Adipocyte (in vitro differentiated cells): Measurements from ENCODE around the gene SMAD4.
A peak's percentile ranks its signal among the peaks of the same experiment; 100 is the strongest.

Experiments used
- DNase-seq: peaks from one replicate; pipeline ENCODE4 v3.0.0-alpha.2; 2015; ENCODE audit warnings: low read depth
- H3K27me3 ChIP-seq: replicated peaks from 2 replicates; pipeline ENCODE4 v1.7.0; 2013; ENCODE audit warnings: mild to moderate bottlenecking, low read length, moderate library complexity; ENCODE audit not compliant: control insufficient read depth, insufficient read depth
- H3K36me3 ChIP-seq: 2 replicates; pipeline ENCODE4 v1.7.0; 2013; ENCODE audit warnings: low read length, mild to moderate bottlenecking, moderate library complexity; ENCODE audit not compliant: control insufficient read depth, insufficient read depth, severe bottlenecking
- H3K4me1 ChIP-seq: 2 replicates; pipeline ENCODE4 v1.7.0; 2013; ENCODE audit warnings: mild to moderate bottlenecking, low read length, moderate library complexity; ENCODE audit not compliant: control insufficient read depth, insufficient read depth
- H3K4me3 ChIP-seq: 2 replicates; pipeline ENCODE4 v1.7.0; 2013; ENCODE audit warnings: mild to moderate bottlenecking, low read length, moderate library complexity
- H3K9ac ChIP-seq: 2 replicates; pipeline ENCODE4 v1.7.0; 2013; ENCODE audit warnings: mild to moderate bottlenecking, low read length, moderate library complexity
- H3K9me3 ChIP-seq: 2 replicates; pipeline ENCODE4 v1.7.0; 2013; ENCODE audit warnings: mild to moderate bottlenecking, low read length, moderate library complexity; ENCODE audit not compliant: control insufficient read depth

The SMAD4 gene

GRCh38 chr18:51070545-51070944 lies 40.5 kb downstream of the SMAD4 start:
- Histone ChIP-seq H3K36me3 (peaks cover 48% of the 10 kb centered on the region), H3K9ac (no peak overlapping the region), H3K9me3 (no peaks in the 10 kb centered on the region), H3K4me1 (peaks cover 29% of the 10 kb centered on the region), H3K4me3 (no peak overlapping the region), H3K27me3 (no peaks in the 10 kb centered on the region)
- DNase-seq: peak; percentile 83

- DNase-seq: no peak
- Histone ChIP-seq H3K9ac (no peak overlapping the region), H3K36me3 (peaks cover 46% of the 10 kb centered on the region)
Observed at GRCh38 chr18:51072586-51073313, 42.7 kb downstream of the SMAD4 start.

GRCh38 chr18:51074605-51075004 lies 44.6 kb downstream of the SMAD4 start:
- H3K9me3 ChIP-seq: no peaks in the 10 kb centered on the region
- H3K4me1 ChIP-seq: peaks cover 17% of the 10 kb centered on the region
- H3K27me3 ChIP-seq: no peaks in the 10 kb centered on the region
- no peak overlapping the region for H3K4me3 ChIP-seq
- peaks cover 49% of the 10 kb centered on the region for H3K36me3 ChIP-seq
- DNase-seq: no peak
- no peak overlapping the region for H3K9ac ChIP-seq

More at GRCh38 chr18:51072586-51073313, 42.7 kb downstream of the SMAD4 start:
- Histone ChIP-seq H3K9me3 (no peaks in the 10 kb centered on the region), H3K4me1 (peaks cover 27% of the 10 kb centered on the region), H3K4me3 (no peak overlapping the region), H3K27me3 (no peaks in the 10 kb centered on the region)

- peaks cover 4% of the 10 kb centered on the region for H3K4me1 ChIP-seq
- no peaks in the 10 kb centered on the region for H3K27me3 ChIP-seq
- DNase-seq: no peak
- no peaks in the 10 kb centered on the region for H3K9me3 ChIP-seq
- H3K4me3 ChIP-seq: no peak overlapping the region
- no peak overlapping the region for H3K9ac ChIP-seq
- H3K36me3 ChIP-seq: peaks cover 54% of the 10 kb centered on the region
Observed at GRCh38 chr18:51076503-51076902, 46.5 kb downstream of the SMAD4 start.

- DNase-seq: peak; percentile 23
- no peaks in the 10 kb centered on the region for H3K27me3 ChIP-seq
- no peak overlapping the region for H3K4me3 ChIP-seq
- H3K36me3 ChIP-seq: peaks cover 51% of the 10 kb centered on the region
- peaks cover 4% of the 10 kb centered on the region for H3K4me1 ChIP-seq
- no peaks in the 10 kb centered on the region for H3K9me3 ChIP-seq
- H3K9ac ChIP-seq: no peak overlapping the region
Observed at GRCh38 chr18:51077217-51077616, 47.2 kb downstream of the SMAD4 start.

GRCh38 chr18:51078026-51078425 lies 48.0 kb downstream of the SMAD4 start:
- Histone ChIP-seq H3K36me3 (peaks cover 51% of the 10 kb centered on the region), H3K9ac (no peak overlapping the region), H3K9me3 (no peaks in the 10 kb centered on the region), H3K4me1 (peaks cover 12% of the 10 kb centered on the region), H3K27me3 (no peaks in the 10 kb centered on the region), H3K4me3 (no peak overlapping the region)
- DNase-seq: no peak

GRCh38 chr18:51082571-51083267 lies 52.7 kb downstream of the SMAD4 start:
- H3K4me1 ChIP-seq: peaks cover 15% of the 10 kb centered on the region
- no peak for DNase-seq
- H3K36me3 ChIP-seq: peaks cover 66% of the 10 kb centered on the region

GRCh38 chr18:51083398-51083797 lies 53.4 kb downstream of the SMAD4 start:
- peaks cover 15% of the 10 kb centered on the region for H3K4me1 ChIP-seq
- H3K9ac ChIP-seq: no peak overlapping the region
- H3K36me3 ChIP-seq: peaks cover 60% of the 10 kb centered on the region

More at GRCh38 chr18:51082571-51083267, 52.7 kb downstream of the SMAD4 start:
- no peak overlapping the region for H3K9ac ChIP-seq
- H3K27me3 ChIP-seq: no peaks in the 10 kb centered on the region
- H3K4me3 ChIP-seq: no peak overlapping the region
- no peaks in the 10 kb centered on the region for H3K9me3 ChIP-seq

GRCh38 chr18:51088410-51088809 lies 58.4 kb downstream of the SMAD4 start:
- peaks cover 25% of the 10 kb centered on the region for H3K36me3 ChIP-seq
- peaks cover 6% of the 10 kb centered on the region for H3K9me3 ChIP-seq
- peaks cover 7% of the 10 kb centered on the region for H3K4me1 ChIP-seq
- no peak for DNase-seq
- no peak overlapping the region for H3K9ac ChIP-seq
- no peaks in the 10 kb centered on the region for H3K27me3 ChIP-seq
- no peak overlapping the region for H3K4me3 ChIP-seq

More at GRCh38 chr18:51083398-51083797, 53.4 kb downstream of the SMAD4 start:
- Histone ChIP-seq H3K4me3 (no peak overlapping the region), H3K27me3 (no peaks in the 10 kb centered on the region), H3K9me3 (peaks cover 3% of the 10 kb centered on the region)
- DNase-seq: no peak

- Histone ChIP-seq H3K36me3 (peaks cover 22% of the 10 kb centered on the region), H3K9ac (no peak overlapping the region), H3K27me3 (no peaks in the 10 kb centered on the region), H3K4me1 (peaks cover 2% of the 10 kb centered on the region), H3K4me3 (no peak overlapping the region), H3K9me3 (peaks cover 6% of the 10 kb centered on the region)
- no peak for DNase-seq
Observed at GRCh38 chr18:51089691-51090090, 59.7 kb downstream of the SMAD4 start.

- DNase-seq: no peak
Observed at GRCh38 chr18:51091270-51091669, 61.3 kb downstream of the SMAD4 start.

More at GRCh38 chr18:51091270-51091669, 61.3 kb downstream of the SMAD4 start:
- H3K4me1 ChIP-seq: peaks cover 2% of the 10 kb centered on the region
- peaks cover 9% of the 10 kb centered on the region for H3K36me3 ChIP-seq
- H3K9me3 ChIP-seq: peaks cover 6% of the 10 kb centered on the region
- no peak overlapping the region for H3K9ac ChIP-seq
- H3K4me3 ChIP-seq: no peak overlapping the region
- no peaks in the 10 kb centered on the region for H3K27me3 ChIP-seq
